Peyer's patch (tissue), 4 donors: Measurements from ENCODE around the gene ZMIZ1. TPM values are rescaled to one million over a fixed set of nuclear protein-coding genes. Genes with fewer than 3 reads are reported as not detected.

Experiments
- DNase-seq, 3 donors: peaks; one replicate each; pipeline ENCODE4 v3.0.0-alpha.2; 2017 to 2019
- H3K27ac ChIP-seq, 4 donors: fragments of 200-600 bp; sonication (generic); one replicate each; pipeline ENCODE4 v1.5.1; 2016 to 2019
- H3K27me3 ChIP-seq, 2 donors: fragments of 200-600 bp; sonication (generic); one replicate each; pipeline ENCODE4 v1.5.1; 2019
- H3K36me3 ChIP-seq, 3 donors: fragments of 200-600 bp; sonication (generic); one replicate each; pipeline ENCODE4 v1.5.1; 2016 to 2019
- H3K4me1 ChIP-seq, 4 donors: fragments of 200-600 bp; sonication (generic); one replicate each; pipeline ENCODE4 v1.5.1; 2016 to 2019
- H3K4me3 ChIP-seq, 4 donors: fragments of 200-600 bp; sonication (generic); 1 replicate in 3 of 4; 2 replicates in 1 of 4; pipeline ENCODE4 v1.5.1; 2016 to 2019; ENCODE audit warnings: mild to moderate bottlenecking in 1 of 4
- H3K9me3 ChIP-seq, 4 donors: fragments of 200-600 bp; sonication (generic); one replicate each; pipeline ENCODE4 v1.5.1; 2016 to 2019; ENCODE audit warnings: mild to moderate bottlenecking in 1 of 4
- CTCF ChIP-seq, 6 experiments: fragments of 450-650 bp in 4 of 6; fragments of 200-600 bp in 2 of 6; sonication (generic) in 1 of 6; IDR thresholded peaks; one replicate each; pipeline ENCODE4 v1.5.1; 2017 to 2019; ENCODE audit warnings: antibody characterized with exemption in 6 of 6, mild to moderate bottlenecking in 3 of 6, moderate library complexity in 1 of 6
- POLR2A ChIP-seq, 2 donors: fragments of 450-650 bp; IDR thresholded peaks; one replicate each; pipeline ENCODE4 v1.5.1; 2017; ENCODE audit warnings: antibody characterized with exemption in 2 of 2, mild to moderate bottlenecking in 2 of 2, moderate library complexity in 2 of 2
- total RNA-seq, 4 donors: library from RNA; depleted of rRNA; stranded (reverse); fragments of >200 nt; gene quantifications; one replicate each; pipeline ENCODE4 v1.1.0, GENCODE V29; 2016

ZMIZ1 gene
- total RNA-seq, 4 donors from 2014 or later, result 40.4 to 86.7 (median 73.2) TPM

- Histone ChIP-seq H3K27ac (no peak overlapping the region), H3K9me3 (no peaks in the 10 kb centered on the region), H3K36me3 (peaks cover 0 to 67% (median 0%) of the 10 kb centered on the region in 3 donors), H3K27me3 (no peaks in the 10 kb centered on the region), H3K4me3 (no peak overlapping the region), H3K4me1 (no peaks in the 10 kb centered on the region)
- DNase-seq, result no peak
- no peak for TF ChIP-seq POLR2A (IDR thresholded peaks at IDR 0.05)
- TF ChIP-seq CTCF (IDR thresholded peaks at IDR 0.05), result no peak
These were observed 160.3 kb downstream of the ZMIZ1 start for GRCh38 chr10:79229071-79229541.

GRCh38 chr10:79229830-79230327, 161.1 kb downstream of the ZMIZ1 start:
- Histone ChIP-seq H3K27me3 (no peaks in the 10 kb centered on the region), H3K4me1 (no peaks in the 10 kb centered on the region), H3K9me3 (no peaks in the 10 kb centered on the region), H3K27ac (no peak overlapping the region), H3K4me3 (no peak overlapping the region), H3K36me3 (peaks cover 0 to 60% (median 0%) of the 10 kb centered on the region in 3 donors)
- no peak for DNase-seq
- TF ChIP-seq POLR2A (IDR thresholded peaks at IDR 0.05), result no peak
- TF ChIP-seq CTCF (IDR thresholded peaks at IDR 0.05), result no peak

- H3K27ac ChIP-seq, result no peak overlapping the region
- DNase-seq, result no peak
- H3K4me1 ChIP-seq, result peaks cover 0 to under 1% (median 0%) of the 10 kb centered on the region in 4 donors
These were observed 161.6 kb downstream of the ZMIZ1 start for GRCh38 chr10:79230328-79230830.

GRCh38 chr10:79230850-79231249, 162.1 kb downstream of the ZMIZ1 start:
- DNase-seq, result no peak
- H3K9me3 ChIP-seq, result no peaks in the 10 kb centered on the region
- H3K4me3 ChIP-seq, result no peak overlapping the region
- H3K27ac ChIP-seq, result no peak overlapping the region
- no peaks in the 10 kb centered on the region for H3K27me3 ChIP-seq
- H3K36me3 ChIP-seq, result peaks cover 0 to 52% (median 0%) of the 10 kb centered on the region in 3 donors
- TF ChIP-seq CTCF (IDR thresholded peaks at IDR 0.05) (no peak), POLR2A (IDR thresholded peaks at IDR 0.05) (no peak)
- peaks cover 0 to 5% (median 0%) of the 10 kb centered on the region in 4 donors for H3K4me1 ChIP-seq

More at GRCh38 chr10:79230328-79230830, 161.6 kb downstream of the ZMIZ1 start:
- Histone ChIP-seq H3K36me3 (peaks cover 0 to 56% (median 0%) of the 10 kb centered on the region in 3 donors), H3K27me3 (no peaks in the 10 kb centered on the region), H3K4me3 (no peak overlapping the region), H3K9me3 (no peaks in the 10 kb centered on the region)
- TF ChIP-seq POLR2A (IDR thresholded peaks at IDR 0.05) (no peak), CTCF (IDR thresholded peaks at IDR 0.05) (no peak)

GRCh38 chr10:79231908-79232307, 163.1 kb downstream of the ZMIZ1 start:
- no peak overlapping the region for H3K27ac ChIP-seq
- H3K27me3 ChIP-seq, result no peaks in the 10 kb centered on the region
- H3K9me3 ChIP-seq, result no peaks in the 10 kb centered on the region
- DNase-seq, result no peak
- H3K36me3 ChIP-seq, result peaks cover 0 to 43% (median 0%) of the 10 kb centered on the region in 3 donors
- peaks cover 0 to 11% (median 0%) of the 10 kb centered on the region in 4 donors for H3K4me1 ChIP-seq
- TF ChIP-seq POLR2A (IDR thresholded peaks at IDR 0.05) (no peak), CTCF (IDR thresholded peaks at IDR 0.05) (no peak)
- H3K4me3 ChIP-seq, result no peak overlapping the region
